Adrenal gland (tissue), 5 donors: Measurements from ENCODE around the gene TPM1.

ENCODE experiments used
- CTCF ChIP-seq, 6 experiments: fragments of 450-650 bp in 4 of 6; fragments of 200-600 bp in 2 of 6; sonication (generic) in 1 of 6; IDR thresholded peaks; 1 replicate in 5 of 6; 2 replicates in 1 of 6; pipeline versions ENCODE4 v1.5.1 to v1.8.0; 2016 to 2021; ENCODE audit warnings: antibody characterized with exemption in 6 of 6, mild to moderate bottlenecking in 2 of 6, moderate library complexity in 1 of 6
- POLR2A ChIP-seq, 2 donors: fragments of 450-650 bp; IDR thresholded peaks; one replicate each; pipeline ENCODE4 v1.6.1; 2017; ENCODE audit warnings: antibody characterized with exemption in 2 of 2, mild to moderate bottlenecking in 2 of 2, moderate library complexity in 1 of 2
- donor health status: DM: no; HTN: no; CAD: no.

GRCh38 chr15:63056829-63057228 is 14.3 kb downstream of the TPM1 start:
- TF ChIP-seq CTCF (IDR thresholded peaks at IDR 0.05) (no peak), POLR2A (IDR thresholded peaks at IDR 0.05) (no peak)
